ENCODE data around the gene FLYWCH2. TPM values are rescaled to one million over a fixed set of nuclear protein-coding genes. Genes with fewer than 3 reads are reported as not detected.

FLYWCH2 gene
- total and polyA plus RNA-seq, 2 of the 8 experiments (the other 6 are each of a cell fraction or from before 2014, with no cell fraction given): 16.4 to 30.7 TPM

GRCh38 chr16:2927010-2927646 is 44.1 kb downstream of the FLYWCH2 start (continued):
- TF ChIP-seq GTF2F1 (IDR thresholded peaks at IDR 0.05; ENCODE audit: borderline replicate concordance, low read depth, low read length) (no peak), TAF7 (optimal IDR thresholded peaks at IDR 0.05; ENCODE audit: borderline replicate concordance, low read depth, low read length) (no peak)
